ENCODE measurements around the gene FBXL16. TPM values are rescaled to one million over a fixed set of nuclear protein-coding genes. Genes with fewer than 3 reads are reported as not detected.

The FBXL16 gene
- total and polyA plus RNA-seq, 9 of the 15 experiments (the other 6 are each of a cell fraction or from before 2014, with no cell fraction given): 0.21 to 8.2 (median 1.7) TPM

GRCh38 chr16:667780-668518, 37.7 kb downstream of the FBXL16 start, which contains the start of gene RHOT2 (continued):
- no peak for TF ChIP-seq ZNF133 (CRISPR knock-in tag; IDR thresholded peaks at IDR 0.05)
- 0 out of 2 replicates have a peak, but pooled peaks have one; percentile 37 for TF ChIP-seq ERF (CRISPR knock-in tag; IDR thresholded peaks at IDR 0.05)
- no peak for TF ChIP-seq ZNF395 (CRISPR knock-in tag; IDR thresholded peaks at IDR 0.05)
- no peak for TF ChIP-seq POU5F1 (IDR thresholded peaks at IDR 0.05; ENCODE audit: borderline replicate concordance, low read depth, low read length, partially characterized antibody)
- no peak for TF ChIP-seq HNRNPH1 (optimal IDR thresholded peaks at IDR 0.05; ENCODE audit: low read depth, low read length)
- TF ChIP-seq NUFIP1 (IDR thresholded peaks at IDR 0.05; ENCODE audit: partially characterized antibody): no peak
- peak; percentile 82; the same call in 1 of the 2 replicates for TF ChIP-seq HMGXB4 (CRISPR knock-in tag; IDR thresholded peaks at IDR 0.05)
- TF ChIP-seq ELF4 (CRISPR knock-in tag; IDR thresholded peaks at IDR 0.05): no peak
- no peak for TF ChIP-seq TOE1 (IDR thresholded peaks at IDR 0.05; ENCODE audit: borderline replicate concordance)
- TF ChIP-seq TOE1 (CRISPR knock-in tag; IDR thresholded peaks at IDR 0.05; ENCODE audit: borderline replicate concordance, low read depth): no peak
- TF ChIP-seq CLOCK (CRISPR knock-in tag; IDR thresholded peaks at IDR 0.05; ENCODE audit: borderline replicate concordance): no peak
- peak; percentile 55; the same call in 1 of the 2 replicates for TF ChIP-seq EP400 (IDR thresholded peaks at IDR 0.05)
- TF ChIP-seq ZNF57 (CRISPR knock-in tag; IDR thresholded peaks at IDR 0.05): no peak
- no peak for TF ChIP-seq ZNF444 (CRISPR knock-in tag; IDR thresholded peaks at IDR 0.05)
- no peak for TF ChIP-seq ZNF445 (CRISPR knock-in tag; IDR thresholded peaks at IDR 0.05; ENCODE audit: low read depth)
- peak; percentile 68 for TF ChIP-seq PCBP1 (IDR thresholded peaks at IDR 0.05; ENCODE audit: low read depth, low read length, poor library complexity, severe bottlenecking)
- TF ChIP-seq HES1 (IDR thresholded peaks at IDR 0.05; ENCODE audit: low read depth): no peak
- no peak for TF ChIP-seq DPF2 (IDR thresholded peaks at IDR 0.05)
- no peak for TF ChIP-seq NR4A1 (CRISPR knock-in tag; IDR thresholded peaks at IDR 0.05)
- TF ChIP-seq NR4A1 (tag; IDR thresholded peaks at IDR 0.05): no peak; the same call in 1 of the 2 replicates
- TF ChIP-seq GABPB1 (CRISPR knock-in tag; IDR thresholded peaks at IDR 0.05): peak; percentile 96
- no peak for TF ChIP-seq ZNF239 (CRISPR knock-in tag; IDR thresholded peaks at IDR 0.05)
- no peak for TF ChIP-seq SMARCE1 (IDR thresholded peaks at IDR 0.05)

All from K562 (cell line).